Duodenal mucosa (tissue), 2 donors: ENCODE measurements around the gene PCDHB16.
"Not testable (repeated sequence)": the region's sequence is repeated elsewhere in the genome, so short reads cannot be mapped to it uniquely, and the experiment has no call there.

Experiments
- H3K27ac ChIP-seq: one replicate; pipeline ENCODE4 v1.7.0; 2013; ENCODE audit warnings: low read depth, low read length
- H3K27me3 ChIP-seq, 2 donors: one replicate each; pipeline ENCODE4 v1.7.0; 2013; ENCODE audit warnings: low read length in 2 of 2, control low read depth in 1 of 2; ENCODE audit not compliant: insufficient read depth in 2 of 2, control insufficient read depth in 1 of 2
- H3K36me3 ChIP-seq, 2 donors: one replicate each; pipeline ENCODE4 v1.7.0; 2013; ENCODE audit warnings: low read length in 2 of 2, control low read depth in 1 of 2; ENCODE audit not compliant: insufficient read depth in 2 of 2, control insufficient read depth in 1 of 2
- H3K4me1 ChIP-seq, 2 donors: one replicate each; pipeline ENCODE4 v1.7.0; 2013; ENCODE audit warnings: low read length in 2 of 2, control low read depth in 1 of 2; ENCODE audit not compliant: insufficient read depth in 2 of 2, control insufficient read depth in 1 of 2
- H3K4me3 ChIP-seq, 2 donors: one replicate each; pipeline ENCODE4 v1.7.0; 2013; ENCODE audit warnings: low read length in 2 of 2, low read depth in 1 of 2
- H3K9ac ChIP-seq, 2 donors: one replicate each; pipeline ENCODE4 v1.7.0; 2013; ENCODE audit warnings: low read length in 2 of 2, low read depth in 1 of 2
- H3K9me3 ChIP-seq, 2 donors: one replicate each; pipeline ENCODE4 v1.7.0; 2013; ENCODE audit warnings: low read length in 2 of 2, control low read depth in 1 of 2; ENCODE audit not compliant: control insufficient read depth in 1 of 2

The PCDHB16 gene

GRCh38 chr5:141180313-141180712, 1.9 kb upstream of the PCDHB16 start:
- H3K9me3 ChIP-seq: peaks cover 12 to 29% of the 10 kb centered on the region in 2 donors
- no peak overlapping the region for H3K9ac ChIP-seq
- H3K27me3 ChIP-seq: no peaks in the 10 kb centered on the region
- H3K4me1 ChIP-seq: no peaks in the 10 kb centered on the region
- H3K4me3 ChIP-seq: no peak overlapping the region
- H3K27ac ChIP-seq: no peak overlapping the region
- H3K36me3 ChIP-seq: no peaks in the 10 kb centered on the region

GRCh38 chr5:141184117-141184855, 2.1 kb downstream of the PCDHB16 start:
- H3K9me3 ChIP-seq: peaks cover 17% of the 10 kb centered on the region in 2 donors
- H3K27me3 ChIP-seq, H3K27ac ChIP-seq, H3K9ac ChIP-seq, H3K4me1 ChIP-seq, H3K4me3 ChIP-seq, H3K36me3 ChIP-seq: not testable (repeated sequence)

DNA sequence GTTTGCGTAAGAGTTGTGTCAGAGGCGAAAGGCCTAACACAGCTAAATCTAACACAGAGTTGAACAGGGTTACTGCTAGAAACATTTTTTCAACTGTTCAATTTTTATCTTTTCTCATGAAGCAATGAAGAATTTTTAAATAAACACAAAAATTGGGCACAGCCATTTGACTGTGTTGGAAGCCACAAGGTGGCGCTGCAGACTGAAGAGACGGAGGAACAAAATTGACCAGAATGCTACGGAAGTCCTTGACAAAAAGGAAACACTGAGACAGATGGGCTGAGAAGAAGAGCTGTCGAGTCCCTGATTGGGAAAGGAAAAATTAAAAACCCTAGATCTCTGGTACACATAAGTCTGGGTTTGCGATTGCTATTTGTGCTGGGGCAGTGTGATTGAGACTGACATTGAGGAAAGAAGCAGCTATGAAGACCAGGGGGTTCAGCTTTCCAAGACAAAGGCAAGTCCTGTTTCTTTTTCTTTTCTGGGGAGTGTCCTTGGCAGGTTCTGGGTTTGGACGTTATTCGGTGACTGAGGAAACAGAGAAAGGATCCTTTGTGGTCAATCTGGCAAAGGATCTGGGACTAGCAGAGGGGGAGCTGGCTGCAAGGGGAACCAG, 4.8 kb downstream of the PCDHB16 start, which contains the start of gene PCDHB9:
Gene PCDHB9, plus strand, starts transcription at position 265 of the 616 bp plus-strand sequence. Its CDS starts 158 bp downstream, at position 423.
- no peaks in the 10 kb centered on the region for H3K4me1 ChIP-seq
- no peaks in the 10 kb centered on the region for H3K27me3 ChIP-seq
- no peak within 1 kb of the TSS for H3K27ac ChIP-seq
- peaks cover 15 to 17% of the 10 kb centered on the region in 2 donors for H3K9me3 ChIP-seq
- H3K9ac ChIP-seq: no peak within 1 kb of the TSS
- H3K36me3 ChIP-seq: no peaks in the 10 kb centered on the region
- peak within 1 kb of the TSS in 1 of 2 donors; percentile 45 for H3K4me3 ChIP-seq

DNA sequence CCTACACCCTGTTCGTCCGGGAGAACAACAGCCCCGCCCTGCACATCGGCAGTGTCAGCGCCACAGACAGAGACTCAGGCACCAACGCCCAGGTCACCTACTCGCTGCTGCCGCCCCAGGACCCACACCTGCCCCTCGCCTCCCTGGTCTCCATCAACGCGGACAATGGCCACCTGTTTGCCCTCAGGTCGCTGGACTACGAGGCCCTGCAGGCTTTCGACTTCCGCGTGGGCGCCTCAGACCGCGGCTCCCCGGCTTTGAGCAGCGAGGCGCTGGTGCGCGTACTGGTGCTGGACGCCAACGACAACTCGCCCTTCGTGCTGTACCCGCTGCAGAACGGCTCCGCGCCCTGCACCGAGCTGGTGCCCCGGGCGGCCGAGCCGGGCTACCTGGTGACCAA, 6.5 kb downstream of the PCDHB16 start:
- H3K9ac ChIP-seq, H3K27me3 ChIP-seq, H3K27ac ChIP-seq, H3K4me1 ChIP-seq, H3K4me3 ChIP-seq, H3K36me3 ChIP-seq: not testable (repeated sequence)
- peaks cover 10 to 15% of the 10 kb centered on the region in 2 donors for H3K9me3 ChIP-seq

DNA sequence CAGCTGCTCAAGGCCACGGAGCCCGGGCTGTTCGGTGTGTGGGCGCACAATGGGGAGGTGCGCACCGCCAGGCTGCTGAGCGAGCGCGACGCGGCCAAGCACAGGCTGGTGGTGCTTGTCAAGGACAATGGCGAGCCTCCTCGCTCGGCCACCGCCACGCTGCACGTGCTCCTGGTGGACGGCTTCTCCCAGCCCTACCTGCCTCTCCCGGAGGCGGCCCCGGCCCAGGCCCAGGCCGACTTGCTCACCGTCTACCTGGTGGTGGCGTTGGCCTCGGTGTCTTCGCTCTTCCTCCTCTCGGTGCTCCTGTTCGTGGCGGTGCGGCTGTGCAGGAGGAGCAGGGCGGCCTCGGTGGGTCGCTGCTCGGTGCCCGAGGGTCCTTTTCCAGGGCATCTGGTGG, 6.9 kb downstream of the PCDHB16 start:
- not testable (repeated sequence) for H3K9ac ChIP-seq, H3K4me3 ChIP-seq, H3K27ac ChIP-seq, H3K4me1 ChIP-seq, H3K36me3 ChIP-seq, H3K27me3 ChIP-seq
- H3K9me3 ChIP-seq: peaks cover 11 to 14% of the 10 kb centered on the region in 2 donors

DNA sequence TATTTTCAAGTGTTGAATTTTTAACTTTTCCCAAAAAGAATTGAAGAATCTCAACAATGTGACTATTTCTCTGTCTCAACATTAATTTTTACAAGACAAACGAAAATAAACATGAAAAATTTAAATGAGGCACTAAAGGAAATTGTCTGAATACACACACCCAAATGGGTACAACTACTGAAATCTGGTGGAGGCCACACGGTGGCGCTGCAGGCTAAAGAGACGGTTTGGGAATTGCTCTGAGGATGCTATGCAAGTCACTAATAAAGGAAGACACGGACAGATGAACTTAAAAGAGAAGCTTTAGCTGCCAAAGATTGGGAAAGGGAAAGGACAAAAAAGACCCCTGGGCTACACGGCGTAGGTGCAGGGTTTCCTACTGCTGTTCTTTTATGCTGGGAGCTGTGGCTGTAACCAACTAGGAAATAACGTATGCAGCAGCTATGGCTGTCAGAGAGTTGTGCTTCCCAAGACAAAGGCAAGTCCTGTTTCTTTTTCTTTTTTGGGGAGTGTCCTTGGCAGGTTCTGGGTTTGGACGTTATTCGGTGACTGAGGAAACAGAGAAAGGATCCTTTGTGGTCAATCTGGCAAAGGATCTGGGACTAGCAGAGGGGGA, 10.0 kb downstream of the PCDHB16 start, which contains the start of gene PCDHB10:
Gene PCDHB10, plus strand, starts transcription at position 244 of the 616 bp plus-strand sequence. Its CDS starts 200 bp downstream, at position 444.
- H3K9ac ChIP-seq: no peak within 1 kb of the TSS
- H3K36me3 ChIP-seq: no peaks in the 10 kb centered on the region
- H3K27me3 ChIP-seq: no peaks in the 10 kb centered on the region
- no peak within 1 kb of the TSS for H3K27ac ChIP-seq
- peaks cover 13 to 14% of the 10 kb centered on the region in 2 donors for H3K9me3 ChIP-seq
- H3K4me1 ChIP-seq: no peaks in the 10 kb centered on the region
- H3K4me3 ChIP-seq: no peak within 1 kb of the TSS

DNA sequence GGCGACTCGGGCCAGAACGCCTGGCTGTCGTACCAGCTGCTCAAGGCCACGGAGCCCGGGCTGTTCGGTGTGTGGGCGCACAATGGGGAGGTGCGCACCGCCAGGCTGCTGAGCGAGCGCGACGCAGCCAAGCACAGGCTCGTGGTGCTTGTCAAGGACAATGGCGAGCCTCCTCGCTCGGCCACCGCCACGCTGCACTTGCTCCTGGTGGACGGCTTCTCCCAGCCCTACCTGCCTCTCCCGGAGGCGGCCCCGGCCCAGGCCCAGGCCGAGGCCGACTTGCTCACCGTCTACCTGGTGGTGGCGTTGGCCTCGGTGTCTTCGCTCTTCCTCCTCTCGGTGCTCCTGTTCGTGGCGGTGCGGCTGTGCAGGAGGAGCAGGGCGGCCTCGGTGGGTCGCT, 12.1 kb downstream of the PCDHB16 start:
- not testable (repeated sequence) for H3K9ac ChIP-seq, H3K27ac ChIP-seq, H3K4me1 ChIP-seq, H3K27me3 ChIP-seq, H3K36me3 ChIP-seq, H3K4me3 ChIP-seq
- peaks cover 7 to 21% of the 10 kb centered on the region in 2 donors for H3K9me3 ChIP-seq

GRCh38 chr5:141196363-141196762, 14.2 kb downstream of the PCDHB16 start:
- H3K9ac ChIP-seq: no peak overlapping the region
- H3K27ac ChIP-seq: no peak overlapping the region
- H3K4me1 ChIP-seq: no peaks in the 10 kb centered on the region
- H3K4me3 ChIP-seq: no peak overlapping the region
- H3K27me3 ChIP-seq: no peaks in the 10 kb centered on the region
- H3K36me3 ChIP-seq: no peaks in the 10 kb centered on the region
- peaks cover 11 to 34% of the 10 kb centered on the region in 2 donors for H3K9me3 ChIP-seq

- Histone ChIP-seq H3K27ac (no peak within 1 kb of the TSS), H3K4me1 (no peaks in the 10 kb centered on the region), H3K9ac (no peak within 1 kb of the TSS), H3K36me3 (no peaks in the 10 kb centered on the region), H3K9me3 (peaks cover 5 to 30% of the 10 kb centered on the region in 2 donors), H3K27me3 (no peaks in the 10 kb centered on the region), H3K4me3 (peak within 1 kb of the TSS in 1 of 2 donors; percentile 12)
Measured at GRCh38 chr5:141199359-141200235, 17.4 kb downstream of the PCDHB16 start, which contains the start of gene PCDHB11. Gene PCDHB11, plus strand, starts transcription at chr5:141199627. Its CDS starts 148 bp downstream, at chr5:141199775.
